Heart left ventricle (tissue), 13 donors: ENCODE data around the gene SETD2.

Experiments
- POLR2A ChIP-seq, 2 donors: fragments of 450-650 bp; IDR thresholded peaks; one replicate each; pipeline ENCODE4 v1.6.1; 2017; ENCODE audit warnings: antibody characterized with exemption in 2 of 2, mild to moderate bottlenecking in 2 of 2, moderate library complexity in 2 of 2
- TF ChIP-seq, protein P1 (sequence below), 12 donors: fragments of 200-600 bp; sonication (generic) in 4 of 12; IDR thresholded peaks; one replicate each; pipeline versions ENCODE4 v1.5.0 to v1.8.0; 2018 to 2022; ENCODE audit warnings: antibody characterized with exemption in 12 of 12, mild to moderate bottlenecking in 5 of 12
- donor health status: ischemic (EF 13 %, LVEDD 7.1; RV severe dilation, severe dysfunction).
- donor health status: DM: no; HTN: yes; CAD: no.
- donor health status: DM: no; HTN: no; CAD: no.
- donor health status: ischemic (EF 25% LVEDD 6.9; RV normal size, moderate dysfunction).
- donor health status: ischemic (EF 25% LVEDD 5.7; RV mildly dilated, moderate dysfunction).
- donor health status: ischemic (EF 35%, LVEDD 5.7; RV mildly dilated, moderate dysfunction).
- donor health status: nonischemic (EF 11% LVEDD 7.7; RV severe dilation, severe dysfunction).
- donor health status: DM: yes; HTN: yes; CAD: no.
- donor health status: PGD.
- donor health status: ischemic (EF 29% LVEDD 5.4; RV normal size, mild dysfunction).
- donor health status: nonischemic (EF 23%, LVEDD 6.1; RV moderate dilation, normal function).

DNA sequence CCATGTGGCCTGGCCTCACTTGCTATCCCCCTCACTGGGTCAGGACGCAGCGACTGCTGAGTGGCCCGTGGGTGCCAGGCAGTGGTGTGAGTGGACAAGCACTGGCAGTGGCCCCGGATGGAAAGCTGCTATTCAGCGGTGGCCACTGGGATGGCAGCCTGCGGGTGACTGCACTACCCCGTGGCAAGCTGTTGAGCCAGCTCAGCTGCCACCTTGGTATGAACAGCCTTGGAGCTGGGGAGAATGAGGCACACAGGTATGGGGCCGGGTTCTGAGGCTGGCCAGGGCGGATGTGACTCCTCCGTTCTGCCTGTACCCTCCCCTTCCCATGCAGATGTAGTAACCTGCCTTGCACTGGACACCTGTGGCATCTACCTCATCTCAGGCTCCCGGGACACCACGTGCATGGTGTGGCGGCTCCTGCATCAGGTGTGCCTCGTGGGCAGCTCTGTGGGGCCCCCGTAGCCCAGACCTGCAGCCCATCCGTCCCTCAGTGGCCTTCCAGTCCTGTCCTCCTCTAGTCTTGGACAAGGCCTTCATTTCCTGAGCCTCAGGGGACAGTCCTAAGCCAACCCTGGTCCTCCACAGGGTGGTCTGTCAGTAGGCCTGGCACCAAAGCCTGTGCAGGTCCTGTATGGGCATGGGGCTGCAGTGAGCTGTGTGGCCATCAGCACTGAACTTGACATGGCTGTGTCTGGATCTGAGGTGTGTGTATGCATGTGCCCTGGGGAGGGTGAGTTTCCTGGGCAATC is 156.3 kb downstream of the SETD2 start:
- TF ChIP-seq, protein P1, sequence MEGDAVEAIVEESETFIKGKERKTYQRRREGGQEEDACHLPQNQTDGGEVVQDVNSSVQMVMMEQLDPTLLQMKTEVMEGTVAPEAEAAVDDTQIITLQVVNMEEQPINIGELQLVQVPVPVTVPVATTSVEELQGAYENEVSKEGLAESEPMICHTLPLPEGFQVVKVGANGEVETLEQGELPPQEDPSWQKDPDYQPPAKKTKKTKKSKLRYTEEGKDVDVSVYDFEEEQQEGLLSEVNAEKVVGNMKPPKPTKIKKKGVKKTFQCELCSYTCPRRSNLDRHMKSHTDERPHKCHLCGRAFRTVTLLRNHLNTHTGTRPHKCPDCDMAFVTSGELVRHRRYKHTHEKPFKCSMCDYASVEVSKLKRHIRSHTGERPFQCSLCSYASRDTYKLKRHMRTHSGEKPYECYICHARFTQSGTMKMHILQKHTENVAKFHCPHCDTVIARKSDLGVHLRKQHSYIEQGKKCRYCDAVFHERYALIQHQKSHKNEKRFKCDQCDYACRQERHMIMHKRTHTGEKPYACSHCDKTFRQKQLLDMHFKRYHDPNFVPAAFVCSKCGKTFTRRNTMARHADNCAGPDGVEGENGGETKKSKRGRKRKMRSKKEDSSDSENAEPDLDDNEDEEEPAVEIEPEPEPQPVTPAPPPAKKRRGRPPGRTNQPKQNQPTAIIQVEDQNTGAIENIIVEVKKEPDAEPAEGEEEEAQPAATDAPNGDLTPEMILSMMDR (IDR thresholded peaks at IDR 0.05) = no peak
- TF ChIP-seq POLR2A (IDR thresholded peaks at IDR 0.05) = no peak
